ENCODE data around the gene BBX.

The BBX gene

GRCh38 chr3:107611775-107612469, 89.2 kb downstream of the BBX start:
- no peak for DNase-seq (ENCODE audit: low read depth)
- H3K4me3 ChIP-seq (ENCODE audit: low read depth, low read length), result no peak overlapping the region
- no peak for TF ChIP-seq CTCF (IDR thresholded peaks at IDR 0.05; ENCODE audit: insufficient read depth, low read depth, low read length, missing control alignments)

- DNase-seq (ENCODE audit: low read depth), result no peak
- TF ChIP-seq CTCF (IDR thresholded peaks at IDR 0.05; ENCODE audit: insufficient read depth, low read depth, low read length, missing control alignments), result no peak
- H3K4me3 ChIP-seq (ENCODE audit: low read depth, low read length), result no peak overlapping the region
Measured at GRCh38 chr3:107612664-107613084, 89.9 kb downstream of the BBX start.

GRCh38 chr3:107619549-107619948, 96.8 kb downstream of the BBX start:
- H3K4me3 ChIP-seq (ENCODE audit: low read depth, low read length), result no peak overlapping the region
- no peak for DNase-seq (ENCODE audit: low read depth)
- no peak for TF ChIP-seq CTCF (IDR thresholded peaks at IDR 0.05; ENCODE audit: insufficient read depth, low read depth, low read length, missing control alignments)

GRCh38 chr3:107620534-107620933, 97.8 kb downstream of the BBX start:
- no peak for TF ChIP-seq CTCF (IDR thresholded peaks at IDR 0.05; ENCODE audit: insufficient read depth, low read depth, low read length, missing control alignments)
- DNase-seq (ENCODE audit: low read depth), result no peak

GRCh38 chr3:107621465-107621864, 98.7 kb downstream of the BBX start:
- no peak overlapping the region for H3K4me3 ChIP-seq (ENCODE audit: low read depth, low read length)
- no peak for TF ChIP-seq CTCF (IDR thresholded peaks at IDR 0.05; ENCODE audit: insufficient read depth, low read depth, low read length, missing control alignments)
- no peak for DNase-seq (ENCODE audit: low read depth)

More at GRCh38 chr3:107620534-107620933, 97.8 kb downstream of the BBX start:
- no peak overlapping the region for H3K4me3 ChIP-seq (ENCODE audit: low read depth, low read length)

- no peak for DNase-seq (ENCODE audit: low read depth)
- H3K4me3 ChIP-seq (ENCODE audit: low read depth, low read length), result no peak overlapping the region
- no peak for TF ChIP-seq CTCF (IDR thresholded peaks at IDR 0.05; ENCODE audit: insufficient read depth, low read depth, low read length, missing control alignments)
Measured at GRCh38 chr3:107627962-107628542, 105.3 kb downstream of the BBX start.

GRCh38 chr3:107629566-107629965, 106.8 kb downstream of the BBX start:
- TF ChIP-seq CTCF (IDR thresholded peaks at IDR 0.05; ENCODE audit: insufficient read depth, low read depth, low read length, missing control alignments), result no peak
- DNase-seq (ENCODE audit: low read depth), result no peak
- no peak overlapping the region for H3K4me3 ChIP-seq (ENCODE audit: low read depth, low read length)

Data from GM12865 (cell line).